HepG2 (cell line): Measurements from ENCODE around the gene PDE9A. TPM values are rescaled to one million over a fixed set of nuclear protein-coding genes. Genes with fewer than 3 reads are reported as not detected.
A peak's percentile ranks its signal among the peaks of the same experiment; 100 is the strongest.

Experiments
- EP300 ChIP-seq, 3 experiments: sonication (generic) in 1 of 3; formaldehyde crosslinking in 1 of 3; IDR thresholded peaks; 2 replicates each; pipeline versions ENCODE4 v1.5.1 to v1.6.1; 2011 to 2020; ENCODE audit warnings: low read depth in 2 of 3, low read length in 2 of 3, borderline replicate concordance in 1 of 3, improper control_type of control experiment in 1 of 3, mild to moderate bottlenecking in 1 of 3, missing genetic modification reagents in 1 of 3, moderate library complexity in 1 of 3
- HNF1A ChIP-seq, 2 experiments: sonication (generic) in 1 of 2; formaldehyde crosslinking in 1 of 2; IDR thresholded peaks; 2 replicates each; pipeline versions ENCODE4 v1.4.0 to v1.6.1; 2016 to 2020; ENCODE audit warnings: borderline replicate concordance in 1 of 2, low read depth in 1 of 2, mild to moderate bottlenecking in 1 of 2, missing genetic modification reagents in 1 of 2
- MEF2D ChIP-seq: sonication (generic); formaldehyde crosslinking; IDR thresholded peaks from 2 replicates; pipeline ENCODE4 v1.5.1; 2020; ENCODE audit warnings: mild to moderate bottlenecking, missing genetic modification reagents
- MYPOP ChIP-seq: sonication (generic); formaldehyde crosslinking; IDR thresholded peaks from 2 replicates; pipeline ENCODE4 v1.8.1; 2023; ENCODE audit warnings: mild to moderate bottlenecking, moderate library complexity, missing genetic modification reagents
- NFKB2 ChIP-seq: sonication (generic); formaldehyde crosslinking; IDR thresholded peaks from 2 replicates; pipeline ENCODE4 v1.4.0; 2020; ENCODE audit warnings: missing genetic modification reagents, borderline replicate concordance
- PBX3 ChIP-seq: sonication (generic); formaldehyde crosslinking; IDR thresholded peaks from 2 replicates; pipeline ENCODE4 v1.8.1; 2023; ENCODE audit warnings: missing genetic modification reagents, inconsistent platforms, borderline replicate concordance
- REST ChIP-seq, 2 experiments: IDR thresholded peaks; 2 replicates each; pipeline ENCODE4 v1.6.1; 2011 to 2012; ENCODE audit warnings: low read length in 2 of 2, borderline replicate concordance in 1 of 2, low read depth in 1 of 2, mild to moderate bottlenecking in 1 of 2, moderate library complexity in 1 of 2
- TBX3 ChIP-seq: fragments of 450-650 bp; IDR thresholded peaks from 2 replicates; pipeline ENCODE4 v1.6.1; 2017; ENCODE audit warnings: antibody characterized with exemption, mild to moderate bottlenecking, inconsistent platforms, borderline replicate concordance
- ZFP1 ChIP-seq: IDR thresholded peaks from 2 replicates; pipeline ENCODE4 v1.6.1; 2016
- ZFX ChIP-seq: sonication (generic); formaldehyde crosslinking; IDR thresholded peaks from 2 replicates; pipeline ENCODE4 v1.4.0; 2020; ENCODE audit warnings: mild to moderate bottlenecking, low read depth, missing genetic modification reagents, moderate library complexity
- ZNF430 ChIP-seq: sonication (generic); formaldehyde crosslinking; IDR thresholded peaks from 2 replicates; pipeline ENCODE4 v1.9.0; 2021; ENCODE audit warnings: mild to moderate bottlenecking, missing genetic modification reagents
- ZNF512 ChIP-seq: sonication (generic); formaldehyde crosslinking; IDR thresholded peaks from 2 replicates; pipeline ENCODE4 v1.4.0; 2020; ENCODE audit warnings: mild to moderate bottlenecking, missing genetic modification reagents
- ZNF766 ChIP-seq: sonication (generic); formaldehyde crosslinking; IDR thresholded peaks from 2 replicates; pipeline ENCODE4 v1.5.0; 2020; ENCODE audit warnings: missing genetic modification reagents, borderline replicate concordance
- ZNF768 ChIP-seq: sonication (generic); formaldehyde crosslinking; IDR thresholded peaks from 2 replicates; pipeline ENCODE4 v1.4.0; 2020; ENCODE audit warnings: missing genetic modification reagents
- ZNF891 ChIP-seq: sonication (generic); formaldehyde crosslinking; IDR thresholded peaks from 2 replicates; pipeline ENCODE4 v1.5.0; 2020; ENCODE audit warnings: mild to moderate bottlenecking, missing genetic modification reagents
- polyA plus RNA-seq, 8 experiments: library from polyadenylated mRNA; depleted of rRNA in 3 of 8; stranded (reverse) in 7 of 8; unstranded in 1 of 8; fragments of >200 nt; fragmentation: Illumina TruSeq in 4 of 8; extraction: Trizol in 4 of 8; gene quantifications; 2 replicates each; pipeline versions ENCODE4 v1.2.1 to v1.2.3, GENCODE V29; 2011 to 2016; ENCODE audit warnings: low read depth in 4 of 8, missing spikeins in 1 of 8, mixed read lengths in 1 of 8; ENCODE audit not compliant: insufficient read depth in 1 of 8
- total RNA-seq, 5 experiments: library from RNA; depleted of rRNA; stranded (reverse); fragments of >200 nt; fragmentation: Illumina TruSeq; extraction: Trizol; gene quantifications; 2 replicates each; pipeline ENCODE4 v1.2.3, GENCODE V29; 2016; ENCODE audit warnings: low read depth in 1 of 5

Gene PDE9A
- total and polyA plus RNA-seq, 2 of the 13 experiments (the other 11 are each of a cell fraction or from before 2014, with no cell fraction given) = 4.6 to 19.7 TPM

- TF ChIP-seq ZNF430 (CRISPR knock-in tag) (0 out of 2 replicates have a peak, but pooled peaks have one; percentile 54), TBX3 (peak; percentile 36; the same call in 1 of the 2 replicates), NFKB2 (CRISPR knock-in tag) (no peak), PBX3 (CRISPR knock-in tag) (no peak), HNF1A (IDR thresholded peaks at IDR 0.05; ENCODE audit: low read depth) (peak; percentile 100), HNF1A (CRISPR knock-in tag; IDR thresholded peaks at IDR 0.05; ENCODE audit: borderline replicate concordance) (peak; percentile 99), ZNF891 (CRISPR knock-in tag) (no peak), ZFP1 (CRISPR knock-in tag) (peak; percentile 57; the same call in 1 of the 2 replicates), MEF2D (CRISPR knock-in tag) (peak; percentile 94), EP300 (IDR thresholded peaks at IDR 0.05; ENCODE audit: low read depth in 2 of 2, low read length in 2 of 2) (peak in 1 of 2 experiments; percentile 94; a peak in 2 of 4 replicates), EP300 (CRISPR knock-in tag; IDR thresholded peaks at IDR 0.05; ENCODE audit: borderline replicate concordance) (peak; percentile 49; the same call in 1 of the 2 replicates), REST (IDR thresholded peaks at IDR 0.05; ENCODE audit: borderline replicate concordance in 1 of 2, low read depth in 1 of 2, low read length in 2 of 2) (no peak), MYPOP (CRISPR knock-in tag) (no peak), ZNF768 (CRISPR knock-in tag) (0 out of 2 replicates have a peak, but pooled peaks have one; percentile 65), ZFX (peak; percentile 41; the same call in 1 of the 2 replicates), ZNF512 (no peak), ZNF766 (no peak)
These were observed 81.0 kb downstream of the PDE9A start (continued) for GRCh38 chr21:42734323-42734971.
